A549 (cell line): ENCODE data around the gene FOLR1. TPM values are rescaled to one million over a fixed set of nuclear protein-coding genes. Genes with fewer than 3 reads are reported as not detected.

Experiments
- ATAC-seq, 2 experiments: fragments of 200-7000 bp in 1 of 2; fragments of >200 bp in 1 of 2; cut with Nextera tagmentation in 1 of 2; cut with Tn5 transposase in 1 of 2; 3 replicates each; pipeline versions ENCODE4 v1.8.0 to v1.9.1; 2018 to 2020; ENCODE audit warnings: mild to moderate bottlenecking in 1 of 2, moderate library complexity in 1 of 2
- CTCF ChIA-PET: fragments of 300-600 bp; sonication (Branson Sonifier 250); formaldehyde crosslinking; extraction: SDS; loops from one replicate; lab custom pipeline; 2021; ENCODE audit warnings: antibody characterized with exemption, inconsistent platforms; lab: Yijun Ruan, JAX
- POLR2A ChIA-PET: fragments of 350-600 bp; formaldehyde crosslinking; extraction: SDS; loops from one replicate; lab custom pipeline; 2021; ENCODE audit warnings: antibody characterized with exemption, inconsistent platforms; lab: Yijun Ruan, JAX
- DNase-seq, 2 experiments: peaks; one replicate each; pipeline versions ENCODE4 v3.0.0 to v3.0.0-alpha.2; 2011 to 2016; ENCODE audit warnings: low read depth in 1 of 2, low spot score in 1 of 2
- FAIRE-seq: peaks from 2 replicates; lab custom pipeline; 2011; peaks lifted over from hg19 to GRCh38; lab: Jason Lieb, UNC
- H3K27ac ChIP-seq, 2 experiments: fragments of >200 bp; sonication (Bioruptor Twin); formaldehyde crosslinking; 3 replicates each; pipeline ENCODE4 v1.5.1; 2016 to 2017
- H3K4me1 ChIP-seq: fragments of >200 bp; sonication (Bioruptor Twin); formaldehyde crosslinking; 3 replicates; pipeline ENCODE4 v1.6.1; 2016
- H3K4me2 ChIP-seq: fragments of >200 bp; sonication (Bioruptor Twin); formaldehyde crosslinking; 3 replicates; pipeline ENCODE4 v1.6.1; 2016
- H3K4me3 ChIP-seq: fragments of >200 bp; sonication (Bioruptor Twin); formaldehyde crosslinking; 3 replicates; pipeline ENCODE4 v1.5.1; 2016
- H3K9me3 ChIP-seq: fragments of >200 bp; sonication (Bioruptor Twin); formaldehyde crosslinking; 3 replicates; pipeline ENCODE4 v1.6.1; 2016
- BHLHE40 ChIP-seq: IDR thresholded peaks from 2 replicates; pipeline ENCODE4 v1.6.1; 2012; ENCODE audit warnings: low read depth, low read length, inconsistent platforms
- CBX8 ChIP-seq: fragments of 200-600 bp; sonication (generic); IDR thresholded peaks from 2 replicates; pipeline ENCODE4 v1.6.1; 2016
- CEBPB ChIP-seq, 2 experiments: fragments of >200 bp in 1 of 2; sonication (Bioruptor Twin) in 1 of 2; formaldehyde crosslinking in 1 of 2; IDR thresholded peaks; 2 replicates each; pipeline ENCODE4 v1.6.1; 2012 to 2016
- CHD4 ChIP-seq: fragments of 200-600 bp; sonication (generic); IDR thresholded peaks from 2 replicates; pipeline ENCODE4 v1.6.1; 2016; ENCODE audit warnings: antibody characterized with exemption, mild to moderate bottlenecking, borderline replicate concordance
- EHF ChIP-seq: fragments of 250-450 bp; sonication (Bioruptor Pico); IDR thresholded peaks from 2 replicates; pipeline ENCODE4 v1.5.0; 2020; ENCODE audit warnings: mild to moderate bottlenecking
- FOSB ChIP-seq: fragments of 250-450 bp; sonication (Bioruptor Pico); IDR thresholded peaks from 2 replicates; pipeline ENCODE4 v1.5.0; 2020; ENCODE audit warnings: mild to moderate bottlenecking, moderate library complexity
- FOXS1 ChIP-seq: fragments of 250-450 bp; sonication (Bioruptor Pico); IDR thresholded peaks from 2 replicates; pipeline ENCODE4 v1.5.0; 2020; ENCODE audit warnings: mild to moderate bottlenecking, moderate library complexity
- HOXA7 ChIP-seq: fragments of 250-450 bp; sonication (Bioruptor Pico); IDR thresholded peaks from 2 replicates; pipeline ENCODE4 v1.5.0; 2020; ENCODE audit warnings: mild to moderate bottlenecking, moderate library complexity
- HOXB13 ChIP-seq: fragments of 250-450 bp; sonication (Bioruptor Pico); IDR thresholded peaks from 2 replicates; pipeline ENCODE4 v1.5.0; 2020; ENCODE audit warnings: low read depth, mild to moderate bottlenecking, moderate library complexity
- HOXB5 ChIP-seq: fragments of 250-450 bp; sonication (Bioruptor Pico); IDR thresholded peaks from 2 replicates; pipeline ENCODE4 v1.5.0; 2020; ENCODE audit warnings: mild to moderate bottlenecking, moderate library complexity
- JUN ChIP-seq, 2 experiments: fragments of >200 bp; sonication (Bioruptor Twin); formaldehyde crosslinking; IDR thresholded peaks; 2 replicates in 1 of 2; 3 replicates in 1 of 2; pipeline ENCODE4 v1.6.1; 2016 to 2017
- JUNB ChIP-seq: fragments of >200 bp; sonication (Bioruptor Twin); formaldehyde crosslinking; IDR thresholded peaks from 2 replicates; pipeline ENCODE4 v1.6.1; 2016
- MAFK ChIP-seq: fragments of 450-650 bp; IDR thresholded peaks from 2 replicates; pipeline ENCODE4 v1.6.1; 2014; ENCODE audit not compliant: partially characterized antibody
- MAZ ChIP-seq: fragments of 150-350 bp; IDR thresholded peaks from 2 replicates; pipeline ENCODE4 v1.6.1; 2014; ENCODE audit warnings: antibody characterized with exemption, low read depth, low read length, borderline replicate concordance
- NFE2L2 ChIP-seq: fragments of 150-350 bp; conservative IDR thresholded peaks from 2 replicates; pipeline ENCODE4 v1.6.1; 2014; ENCODE audit warnings: low read length
- PHF8 ChIP-seq: fragments of 200-600 bp; sonication (generic); IDR thresholded peaks from 2 replicates; pipeline ENCODE4 v1.6.1; 2016; ENCODE audit warnings: low read depth, mild to moderate bottlenecking, antibody characterized with exemption, moderate library complexity, borderline replicate concordance
- RARB ChIP-seq: fragments of 250-450 bp; sonication (Bioruptor Pico); IDR thresholded peaks from 2 replicates; pipeline ENCODE4 v1.8.0; 2021; ENCODE audit warnings: mild to moderate bottlenecking, moderate library complexity
- SMC3 ChIP-seq: fragments of >200 bp; sonication (Bioruptor Twin); formaldehyde crosslinking; IDR thresholded peaks from 3 replicates; pipeline ENCODE4 v1.6.1; 2018; ENCODE audit warnings: inconsistent platforms
- SREBF2 ChIP-seq: fragments of 450-650 bp; IDR thresholded peaks from 2 replicates; pipeline ENCODE4 v1.6.1; 2014; ENCODE audit warnings: mild to moderate bottlenecking, moderate library complexity
- ZC3H11A ChIP-seq: fragments of 450-650 bp; IDR thresholded peaks from 2 replicates; pipeline ENCODE4 v1.6.1; 2014; ENCODE audit warnings: antibody characterized with exemption, mild to moderate bottlenecking
- ZFP36 ChIP-seq: fragments of 450-650 bp; IDR thresholded peaks from 2 replicates; pipeline ENCODE4 v1.6.1; 2014; ENCODE audit warnings: borderline replicate concordance; ENCODE audit not compliant: partially characterized antibody
- ZSCAN20 ChIP-seq: fragments of 250-450 bp; sonication (Bioruptor Pico); IDR thresholded peaks from 2 replicates; pipeline ENCODE4 v1.8.0; 2022; ENCODE audit warnings: mild to moderate bottlenecking, moderate library complexity
- WGBS: methylation state at CpG from one replicate; pipeline ENCODE4 v1.1.6; 2017; ENCODE audit errors: missing lambda C conversion rate; 5-methylcytosine and 5-hydroxymethylcytosine counted together
- polyA plus RNA-seq, 4 experiments: library from polyadenylated mRNA; depleted of rRNA in 3 of 4; stranded (reverse); fragments of >200 nt; fragmentation: RNase III in 1 of 4; extraction: RNeasy Plus Mini Kit Qiagen cat#74134 plus additional on column Dnase treatment in 1 of 4; gene quantifications; 2 replicates in 3 of 4; 3 replicates in 1 of 4; pipeline ENCODE4 v1.2.3, GENCODE V29; 2011 to 2017
- TF ChIP-seq, protein P1 (sequence below): IDR thresholded peaks from 2 replicates; pipeline ENCODE4 v1.6.1; 2012
- TF ChIP-seq, protein P2 (sequence below): fragments of 450-650 bp; IDR thresholded peaks from 2 replicates; pipeline ENCODE4 v1.6.1; 2014; ENCODE audit warnings: antibody characterized with exemption
- TF ChIP-seq, protein P3 (sequence below): fragments of >200 bp; sonication (Bioruptor Twin); formaldehyde crosslinking; IDR thresholded peaks from 2 replicates; pipeline ENCODE4 v1.6.1; 2016
- TF ChIP-seq, protein P4 (sequence below): fragments of 150-350 bp; IDR thresholded peaks from 2 replicates; pipeline ENCODE4 v1.6.1; 2014; ENCODE audit warnings: low read depth, mild to moderate bottlenecking, low read length
- TF ChIP-seq, protein P5 (sequence below): fragments of >200 bp; sonication (Bioruptor Twin); formaldehyde crosslinking; IDR thresholded peaks from 3 replicates; pipeline ENCODE4 v1.6.1; 2016
- TF ChIP-seq, protein P6 (sequence below): IDR thresholded peaks from 2 replicates; pipeline ENCODE4 v1.6.1; 2012; ENCODE audit warnings: low read depth, borderline replicate concordance

Gene FOLR1
- polyA plus RNA-seq, 2 of the 4 experiments (the other 2 are of a cell fraction): 0.08 to 0.22 TPM

DNA sequence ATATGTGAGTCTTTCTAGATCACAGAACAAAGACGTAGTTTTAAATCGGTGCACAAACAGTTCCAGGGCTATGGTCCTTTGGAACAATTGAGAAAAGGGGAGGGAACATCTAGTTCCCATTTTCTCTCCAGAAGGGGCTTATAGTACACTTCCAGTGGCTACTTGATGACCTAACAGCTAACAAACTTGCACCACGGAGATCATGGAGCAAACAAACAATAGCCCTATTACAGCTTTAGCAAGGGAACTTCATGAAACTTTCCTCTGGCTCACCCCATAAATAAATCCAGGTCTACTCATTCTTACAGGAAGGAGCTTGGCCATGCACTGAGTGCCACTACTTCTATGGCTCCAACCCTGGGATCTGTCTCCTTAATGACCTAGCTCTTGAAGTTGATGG lies 16.3 kb downstream of the FOLR1 start:
- no peak overlapping the region for H3K4me3 ChIP-seq
- no peak for ATAC-seq
- FAIRE-seq: no peak
- TF ChIP-seq HOXB13 (no peak), HOXB5 (CRISPR knock-in tag) (no peak), CHD4 (no peak), RARB (CRISPR knock-in tag) (no peak), FOXS1 (CRISPR knock-in tag) (no peak), PHF8 (no peak), FOSB (CRISPR knock-in tag) (no peak)
- TF ChIP-seq, protein P1, sequence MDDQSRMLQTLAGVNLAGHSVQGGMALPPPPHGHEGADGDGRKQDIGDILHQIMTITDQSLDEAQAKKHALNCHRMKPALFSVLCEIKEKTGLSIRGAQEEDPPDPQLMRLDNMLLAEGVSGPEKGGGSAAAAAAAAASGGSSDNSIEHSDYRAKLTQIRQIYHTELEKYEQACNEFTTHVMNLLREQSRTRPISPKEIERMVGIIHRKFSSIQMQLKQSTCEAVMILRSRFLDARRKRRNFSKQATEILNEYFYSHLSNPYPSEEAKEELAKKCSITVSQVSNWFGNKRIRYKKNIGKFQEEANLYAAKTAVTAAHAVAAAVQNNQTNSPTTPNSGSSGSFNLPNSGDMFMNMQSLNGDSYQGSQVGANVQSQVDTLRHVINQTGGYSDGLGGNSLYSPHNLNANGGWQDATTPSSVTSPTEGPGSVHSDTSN: no peak
- TF ChIP-seq, protein P2, sequence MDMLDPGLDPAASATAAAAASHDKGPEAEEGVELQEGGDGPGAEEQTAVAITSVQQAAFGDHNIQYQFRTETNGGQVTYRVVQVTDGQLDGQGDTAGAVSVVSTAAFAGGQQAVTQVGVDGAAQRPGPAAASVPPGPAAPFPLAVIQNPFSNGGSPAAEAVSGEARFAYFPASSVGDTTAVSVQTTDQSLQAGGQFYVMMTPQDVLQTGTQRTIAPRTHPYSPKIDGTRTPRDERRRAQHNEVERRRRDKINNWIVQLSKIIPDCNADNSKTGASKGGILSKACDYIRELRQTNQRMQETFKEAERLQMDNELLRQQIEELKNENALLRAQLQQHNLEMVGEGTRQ: no peak
- no peak for DNase-seq
- CTCF ChIA-PET: interaction anchor here (0.6 to 1.9 kb wide), 4 partner anchors 15 to 228 kb away, joined by 3 to 7 read pairs (median 3); no protein-coding TSS in a partner anchor
- H3K4me1 ChIP-seq: no peaks in the 10 kb centered on the region
- peaks cover 13% of the 10 kb centered on the region; the same call in 1 of the 3 replicates for H3K9me3 ChIP-seq
- H3K4me2 ChIP-seq: no peak overlapping the region
- no peak overlapping the region for H3K27ac ChIP-seq
- 64% methylated on average over 3 of the region's 3 CpGs for WGBS
- POLR2A ChIA-PET: interaction anchor here (1.2 kb wide), 1 partner anchor 15 kb away, joined by 4 read pairs; no protein-coding TSS in a partner anchor

DNA sequence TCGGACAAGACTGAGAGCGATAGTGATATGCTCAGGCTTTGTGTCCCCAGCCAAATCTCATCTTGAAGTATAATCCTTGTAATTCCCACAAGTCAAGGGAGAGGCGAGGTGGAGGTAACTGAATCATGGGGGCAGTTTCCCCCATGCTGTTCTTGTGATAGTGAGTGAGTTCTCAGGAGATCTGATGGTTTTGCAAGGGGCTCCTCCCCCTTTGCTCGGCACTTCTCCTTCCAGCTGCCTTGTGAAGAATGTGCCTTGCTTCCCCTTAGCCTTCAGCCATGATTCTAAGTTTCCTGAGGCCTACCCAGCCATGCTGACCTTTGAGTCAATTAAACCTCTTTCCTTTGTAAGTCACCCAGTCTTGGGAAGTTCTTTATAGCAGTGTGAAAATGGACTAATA lies 17.2 kb downstream of the FOLR1 start:
- WGBS: 57% methylated on average over 4 of the region's 4 CpGs
- Histone ChIP-seq H3K4me2 (no peak overlapping the region), H3K4me1 (no peaks in the 10 kb centered on the region), H3K27ac (no peak overlapping the region), H3K9me3 (peaks cover 13% of the 10 kb centered on the region; the same call in 1 of the 3 replicates), H3K4me3 (no peak overlapping the region)
- POLR2A ChIA-PET: interaction anchor here (1.2 kb wide), 1 partner anchor 14 kb away, joined by 4 read pairs; no protein-coding TSS in a partner anchor
- ATAC-seq (no peak), FAIRE-seq (no peak), DNase-seq (no peak)
- TF ChIP-seq NFE2L2 (no peak), HOXA7 (CRISPR knock-in tag) (no peak), JUNB (no peak), SMC3 (no peak), EHF (CRISPR knock-in tag) (no peak)
- TF ChIP-seq, protein P3, sequence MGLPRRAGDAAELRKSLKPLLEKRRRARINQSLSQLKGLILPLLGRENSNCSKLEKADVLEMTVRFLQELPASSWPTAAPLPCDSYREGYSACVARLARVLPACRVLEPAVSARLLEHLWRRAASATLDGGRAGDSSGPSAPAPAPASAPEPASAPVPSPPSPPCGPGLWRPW: no peak
- TF ChIP-seq, protein P4, sequence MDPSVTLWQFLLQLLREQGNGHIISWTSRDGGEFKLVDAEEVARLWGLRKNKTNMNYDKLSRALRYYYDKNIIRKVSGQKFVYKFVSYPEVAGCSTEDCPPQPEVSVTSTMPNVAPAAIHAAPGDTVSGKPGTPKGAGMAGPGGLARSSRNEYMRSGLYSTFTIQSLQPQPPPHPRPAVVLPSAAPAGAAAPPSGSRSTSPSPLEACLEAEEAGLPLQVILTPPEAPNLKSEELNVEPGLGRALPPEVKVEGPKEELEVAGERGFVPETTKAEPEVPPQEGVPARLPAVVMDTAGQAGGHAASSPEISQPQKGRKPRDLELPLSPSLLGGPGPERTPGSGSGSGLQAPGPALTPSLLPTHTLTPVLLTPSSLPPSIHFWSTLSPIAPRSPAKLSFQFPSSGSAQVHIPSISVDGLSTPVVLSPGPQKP: no peak
- CTCF ChIA-PET: interaction anchor here (0.7 to 1.9 kb wide), 2 partner anchors 14 to 18 kb away, joined by 3 to 7 read pairs; no protein-coding TSS in a partner anchor

DNA sequence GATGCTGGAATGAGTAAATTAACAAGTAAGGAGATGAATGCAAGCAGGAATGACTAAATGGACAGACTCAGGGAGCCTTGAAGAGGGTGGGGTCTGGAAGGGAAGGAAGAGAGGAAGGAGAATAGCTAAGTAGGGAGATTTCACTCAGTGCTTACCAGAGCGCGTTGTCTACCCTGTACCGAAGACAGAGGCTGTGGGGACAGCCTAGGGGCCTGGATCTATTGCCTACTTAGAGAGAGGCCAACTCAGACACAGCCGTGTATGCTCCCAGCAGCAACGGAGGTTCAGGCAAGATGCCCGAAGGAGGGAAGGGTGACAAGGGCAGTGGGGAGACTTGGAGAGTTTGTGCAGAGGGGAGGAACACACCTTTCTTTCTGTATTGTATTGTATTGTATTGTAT lies 24.7 kb downstream of the FOLR1 start, which contains the start of gene FOLR2:
Gene FOLR2 (plus strand): TSS at position 157 of the 400 bp plus-strand sequence. CDS start 1,791 bp downstream, outside the sequence.
- H3K9me3 ChIP-seq: no peaks in the 10 kb centered on the region
- no peak within 1 kb of the TSS for H3K4me3 ChIP-seq
- DNase-seq (no peak), ATAC-seq (peak in 1 of 2 experiments; percentile 23; a peak in 1 of 6 replicates), FAIRE-seq (no peak)
- TF ChIP-seq ZC3H11A (no peak), SREBF2 (no peak), HOXB5 (CRISPR knock-in tag) (no peak), FOXS1 (CRISPR knock-in tag) (no peak), JUNB (no peak), CEBPB (IDR thresholded peaks at IDR 0.05) (no peak), JUN (IDR thresholded peaks at IDR 0.05) (no peak), SMC3 (no peak), CBX8 (no peak), MAFK (no peak), BHLHE40 (no peak), ZSCAN20 (CRISPR knock-in tag) (no peak), MAZ (no peak), ZFP36 (no peak)
- TF ChIP-seq, protein P5, sequence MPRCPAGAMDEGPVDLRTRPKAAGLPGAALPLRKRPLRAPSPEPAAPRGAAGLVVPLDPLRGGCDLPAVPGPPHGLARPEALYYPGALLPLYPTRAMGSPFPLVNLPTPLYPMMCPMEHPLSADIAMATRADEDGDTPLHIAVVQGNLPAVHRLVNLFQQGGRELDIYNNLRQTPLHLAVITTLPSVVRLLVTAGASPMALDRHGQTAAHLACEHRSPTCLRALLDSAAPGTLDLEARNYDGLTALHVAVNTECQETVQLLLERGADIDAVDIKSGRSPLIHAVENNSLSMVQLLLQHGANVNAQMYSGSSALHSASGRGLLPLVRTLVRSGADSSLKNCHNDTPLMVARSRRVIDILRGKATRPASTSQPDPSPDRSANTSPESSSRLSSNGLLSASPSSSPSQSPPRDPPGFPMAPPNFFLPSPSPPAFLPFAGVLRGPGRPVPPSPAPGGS: no peak
- TF ChIP-seq, protein P6, sequence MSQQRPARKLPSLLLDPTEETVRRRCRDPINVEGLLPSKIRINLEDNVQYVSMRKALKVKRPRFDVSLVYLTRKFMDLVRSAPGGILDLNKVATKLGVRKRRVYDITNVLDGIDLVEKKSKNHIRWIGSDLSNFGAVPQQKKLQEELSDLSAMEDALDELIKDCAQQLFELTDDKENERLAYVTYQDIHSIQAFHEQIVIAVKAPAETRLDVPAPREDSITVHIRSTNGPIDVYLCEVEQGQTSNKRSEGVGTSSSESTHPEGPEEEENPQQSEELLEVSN: no peak
- TF ChIP-seq, protein P2: no peak
- H3K4me1 ChIP-seq: no peaks in the 10 kb centered on the region
- no peak within 1 kb of the TSS for H3K4me2 ChIP-seq
- CTCF ChIA-PET: interaction anchor here (0.6 kb wide), 1 partner anchor 22 kb away, joined by 3 read pairs; no protein-coding TSS in a partner anchor
- POLR2A ChIA-PET: no interaction called here
- 78% methylated on average over 6 of the region's 6 CpGs for WGBS
- H3K27ac ChIP-seq: no peak within 1 kb of the TSS
